Smooth muscle cell (in vitro differentiated cells): ENCODE data around the gene SDS. TPM values are rescaled to one million over a fixed set of nuclear protein-coding genes. Genes with fewer than 3 reads are reported as not detected.
A peak's percentile ranks its signal among the peaks of the same experiment; 100 is the strongest.

Experiments
- DNase-seq: peaks from one replicate; lab custom pipeline; 2025; ENCODE audit not compliant: unreplicated experiment; lab: John Stamatoyannopoulos, UW
- H2AFZ ChIP-seq: fragments of 200-600 bp; sonication (generic); 2 replicates; pipeline ENCODE4 v1.6.0; 2016; ENCODE audit warnings: antibody characterized with exemption, low read depth, mild to moderate bottlenecking
- H3F3A ChIP-seq: fragments of 200-600 bp; sonication (generic); 2 replicates; pipeline ENCODE4 v1.6.0; 2017; ENCODE audit warnings: antibody characterized with exemption, low read depth
- H3K27ac ChIP-seq: fragments of 200-600 bp; sonication (generic); 2 replicates; pipeline ENCODE4 v1.5.1; 2016; ENCODE audit warnings: low read depth, mild to moderate bottlenecking
- H3K27me3 ChIP-seq: fragments of 200-600 bp; sonication (generic); 2 replicates; pipeline ENCODE4 v1.6.1; 2016; ENCODE audit warnings: low read depth, mild to moderate bottlenecking
- H3K36me3 ChIP-seq: fragments of 200-600 bp; sonication (generic); 2 replicates; pipeline ENCODE4 v1.5.1; 2016; ENCODE audit warnings: low read depth
- H3K4me1 ChIP-seq: fragments of 200-600 bp; sonication (generic); 2 replicates; pipeline ENCODE4 v1.5.1; 2016; ENCODE audit warnings: low read depth
- H3K4me2 ChIP-seq: fragments of 200-600 bp; sonication (generic); 2 replicates; pipeline ENCODE4 v1.6.0; 2016; ENCODE audit warnings: mild to moderate bottlenecking
- H3K4me3 ChIP-seq: fragments of 200-600 bp; sonication (generic); 2 replicates; pipeline ENCODE4 v1.5.1; 2016; ENCODE audit warnings: mild to moderate bottlenecking
- H3K79me2 ChIP-seq: fragments of 200-600 bp; sonication (generic); 2 replicates; pipeline ENCODE4 v1.6.0; 2016; ENCODE audit warnings: low read depth, mild to moderate bottlenecking
- H3K9ac ChIP-seq: fragments of 200-600 bp; sonication (generic); 2 replicates; pipeline ENCODE4 v1.6.0; 2016; ENCODE audit warnings: low read depth
- H3K9me3 ChIP-seq: fragments of 200-600 bp; sonication (generic); replicated peaks from 2 replicates; pipeline ENCODE4 v1.5.1; 2016; ENCODE audit warnings: low read depth
- H4K20me1 ChIP-seq: fragments of 200-600 bp; sonication (generic); 2 replicates; pipeline ENCODE4 v1.6.0; 2016; ENCODE audit warnings: low read depth
- CTCF ChIP-seq: fragments of 200-600 bp; sonication (generic); IDR thresholded peaks from 2 replicates; pipeline ENCODE4 v1.5.1; 2017; ENCODE audit warnings: borderline replicate concordance, mild to moderate bottlenecking, antibody characterized with exemption; ENCODE audit not compliant: insufficient read depth, poor library complexity, severe bottlenecking
- WGBS: methylation state at CpG from one replicate; pipeline ENCODE4 v1.1.7; 2016; ENCODE audit warnings: low lambda C conversion rate; 5-methylcytosine and 5-hydroxymethylcytosine counted together
- polyA plus RNA-seq: library from polyadenylated mRNA; unstranded; fragments of >200 nt; fragmentation: Nextera tagmentation; extraction: Ambion mirVana; gene quantifications from 2 replicates; pipeline ENCODE4 v1.2.1, GENCODE V29; 2016
- total RNA-seq: library from RNA; depleted of rRNA; stranded (reverse); fragments of >200 nt; gene quantifications from 2 replicates; pipeline ENCODE4 v1.2.3, GENCODE V29; 2014

Gene SDS
- total and polyA plus RNA-seq, 2 experiments from 2014 or later = not detected

GRCh38 chr12:113424915-113425823 lies 21.5 kb upstream of the SDS start:
- Histone ChIP-seq H3K36me3 (no peaks in the 10 kb centered on the region), H3K4me2 (no peak overlapping the region), H3K79me2 (no peaks in the 10 kb centered on the region), H3K9ac (no peak overlapping the region), H3K4me3 (no peak overlapping the region), H2AFZ (no peak overlapping the region), H3K27ac (no peak overlapping the region), H3K27me3 (no peaks in the 10 kb centered on the region), H4K20me1 (no peaks in the 10 kb centered on the region), H3K9me3 (no peaks in the 10 kb centered on the region), H3F3A (no peaks in the 10 kb centered on the region), H3K4me1 (peaks cover 5% of the 10 kb centered on the region)
- 49% methylated on average over 19 of the region's 20 CpGs for WGBS
- TF ChIP-seq CTCF = peak; percentile 74
- DNase-seq = peak; percentile 16

GRCh38 chr12:113424456-113424855 lies 20.8 kb upstream of the SDS start:
- 90% methylated on average over 1 of the region's 1 CpG for WGBS
- no peak overlapping the region for H3K9ac ChIP-seq
- H3K4me3 ChIP-seq = no peak overlapping the region
- no peak overlapping the region for H3K27ac ChIP-seq
- H3K4me1 ChIP-seq = peaks cover 5% of the 10 kb centered on the region
- H3K79me2 ChIP-seq = no peaks in the 10 kb centered on the region
- TF ChIP-seq CTCF = no peak
- H3F3A ChIP-seq = no peaks in the 10 kb centered on the region
- no peak overlapping the region for H2AFZ ChIP-seq
- no peak for DNase-seq
- H3K27me3 ChIP-seq = no peaks in the 10 kb centered on the region
- no peaks in the 10 kb centered on the region for H4K20me1 ChIP-seq
- no peaks in the 10 kb centered on the region for H3K36me3 ChIP-seq
- no peaks in the 10 kb centered on the region for H3K9me3 ChIP-seq
- H3K4me2 ChIP-seq = no peak overlapping the region

DNA sequence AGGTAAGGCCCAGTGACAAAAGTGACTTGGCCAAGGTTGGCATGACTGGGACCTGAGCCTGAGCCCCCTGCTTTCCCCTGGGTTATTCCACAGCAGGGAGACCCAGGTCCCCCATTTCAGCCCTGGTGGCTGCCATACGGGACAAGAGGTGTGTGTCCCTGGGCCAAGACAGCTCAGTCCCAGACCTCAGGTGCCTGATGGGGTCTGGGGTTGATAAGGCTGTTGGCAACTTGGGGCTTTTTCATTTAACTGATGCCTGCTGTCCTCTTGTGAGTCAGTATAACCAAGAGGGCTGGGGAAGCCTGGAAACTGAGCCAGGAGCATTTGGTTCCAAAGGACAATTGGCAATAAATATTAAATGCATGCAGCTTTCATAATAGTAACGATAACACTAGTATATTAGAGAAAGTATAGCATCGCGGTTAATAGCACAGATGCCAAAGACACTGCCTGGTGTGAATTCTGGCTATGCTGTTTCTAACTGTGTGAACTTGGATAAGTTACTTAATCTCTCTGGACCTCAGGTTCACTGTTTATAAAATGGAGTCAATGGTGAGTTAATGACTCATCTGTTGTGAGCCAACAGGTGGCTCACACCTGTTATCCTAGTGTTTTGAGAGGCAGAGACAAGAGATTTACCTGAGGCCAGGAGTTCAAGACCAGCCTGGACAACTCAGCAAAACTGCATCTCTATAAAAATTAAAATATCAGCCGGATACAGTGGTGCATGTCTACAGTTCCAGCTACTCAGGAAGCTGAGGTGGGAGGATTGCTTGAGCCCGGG lies 19.4 kb upstream of the SDS start:
- H4K20me1 ChIP-seq = no peaks in the 10 kb centered on the region
- H2AFZ ChIP-seq = no peak overlapping the region
- H3F3A ChIP-seq = no peaks in the 10 kb centered on the region
- no peak overlapping the region for H3K27ac ChIP-seq
- DNase-seq = no peak
- H3K9ac ChIP-seq = no peak overlapping the region
- no peak for TF ChIP-seq CTCF
- no peaks in the 10 kb centered on the region for H3K36me3 ChIP-seq
- 96% methylated on average over 6 of the region's 6 CpGs for WGBS
- peak overlapping the region; percentile 43 for H3K4me3 ChIP-seq
- H3K27me3 ChIP-seq = no peaks in the 10 kb centered on the region
- H3K9me3 ChIP-seq = no peaks in the 10 kb centered on the region
- H3K79me2 ChIP-seq = no peaks in the 10 kb centered on the region
- H3K4me1 ChIP-seq = peaks cover 5% of the 10 kb centered on the region
- H3K4me2 ChIP-seq = peak overlapping the region; percentile 73
